NOMO-1 treated with DMSO at 0.1 percent for 48 hours (cell line): ENCODE data around the gene TGM2.

ENCODE experiments used
- DNase-seq: peaks from one replicate; lab custom pipeline; 2025; ENCODE audit not compliant: unreplicated experiment; lab: John Stamatoyannopoulos, UW

The TGM2 gene

DNA sequence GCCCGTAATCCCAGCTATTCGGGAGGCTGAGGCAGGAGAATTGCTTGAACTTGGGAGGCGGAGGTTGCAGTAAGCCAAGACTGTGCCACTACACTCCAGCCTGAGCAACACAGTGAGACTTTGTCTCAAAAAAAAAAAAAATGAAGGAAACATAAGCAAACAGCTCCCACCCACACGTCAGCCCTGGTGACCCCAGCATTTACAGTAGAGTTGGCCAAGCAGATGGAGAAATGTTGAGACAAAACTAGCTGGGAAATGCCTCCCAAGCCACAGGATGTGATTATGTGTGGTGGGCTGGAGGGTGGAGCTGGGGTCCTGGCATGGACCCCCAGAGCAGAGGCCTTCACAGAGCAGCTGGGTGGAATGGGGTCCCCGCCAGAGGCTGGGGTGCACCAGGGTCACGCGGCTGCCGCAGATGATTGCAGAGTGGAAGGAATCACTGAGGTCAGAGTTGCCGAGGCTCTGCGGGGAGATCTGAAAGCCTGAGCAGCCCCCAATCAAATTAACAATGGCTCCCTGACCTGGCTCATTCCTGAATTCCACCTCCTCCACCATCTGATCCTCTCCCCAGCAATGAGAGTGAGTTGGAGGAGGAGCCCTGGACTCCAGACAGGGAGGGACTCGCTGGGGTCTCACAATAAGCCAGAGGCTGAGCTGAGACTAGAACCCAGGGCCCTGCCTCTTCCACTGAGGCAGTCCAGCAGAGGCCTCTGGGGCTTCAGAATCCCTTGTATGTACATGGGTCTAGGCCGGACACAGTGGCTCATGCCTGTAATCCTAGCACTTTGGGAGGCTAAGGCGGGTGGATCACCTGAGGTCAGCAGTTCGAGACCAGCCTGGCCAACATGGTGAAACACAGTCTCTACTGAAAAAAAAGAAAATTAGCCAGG, 34.7 kb upstream of the TGM2 start:
- DNase-seq, result no peak

DNA sequence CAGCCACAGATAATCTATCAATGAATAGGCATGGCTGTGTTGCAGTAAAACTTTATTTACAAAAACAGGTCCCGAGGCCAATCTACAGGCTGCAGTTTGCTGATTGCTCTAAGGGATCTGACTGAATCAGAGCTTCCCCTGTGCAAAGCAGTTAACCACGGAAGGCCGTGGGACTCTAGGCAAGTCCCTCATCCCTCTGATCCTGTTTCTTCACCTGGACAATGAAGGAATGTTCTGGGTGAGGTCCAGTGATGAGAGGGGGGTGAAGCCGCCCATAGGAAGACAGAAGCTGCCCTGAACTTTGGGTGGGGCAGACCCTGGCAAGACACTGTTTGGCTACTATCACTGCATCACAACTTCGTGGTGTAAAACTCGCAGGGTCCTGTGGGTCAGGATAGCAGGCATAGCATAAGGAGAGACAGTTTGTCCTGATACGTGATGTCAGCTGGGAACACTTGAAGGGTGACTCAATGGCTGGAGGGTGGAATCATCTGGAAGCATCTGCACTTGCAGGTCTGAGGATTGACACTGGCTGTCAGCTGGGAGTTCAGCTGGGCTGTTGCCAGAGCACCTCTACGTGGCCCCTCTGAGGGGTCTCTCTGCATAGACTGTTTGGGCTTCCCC, 33.3 kb upstream of the TGM2 start:
- DNase-seq, result no peak

DNA sequence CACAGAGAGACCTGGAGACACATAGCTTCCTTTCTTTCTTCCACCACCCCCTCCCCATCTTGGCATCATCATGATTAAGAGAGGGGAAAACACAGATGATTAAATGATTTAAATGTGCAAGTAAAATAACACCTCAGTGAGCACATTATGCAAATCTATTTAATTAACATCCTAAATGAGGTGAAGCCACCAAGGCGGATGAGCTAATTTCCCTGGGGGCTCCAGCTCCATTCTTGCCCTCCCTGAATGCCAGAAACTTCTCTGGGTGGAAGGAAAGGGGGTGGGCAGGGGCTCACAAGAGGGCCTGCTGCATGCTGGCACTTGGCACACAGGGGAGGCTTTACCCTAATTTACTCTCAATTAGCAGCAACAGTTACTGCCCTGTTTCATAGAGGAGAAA, 32.5 kb upstream of the TGM2 start:
- DNase-seq, result no peak

DNA sequence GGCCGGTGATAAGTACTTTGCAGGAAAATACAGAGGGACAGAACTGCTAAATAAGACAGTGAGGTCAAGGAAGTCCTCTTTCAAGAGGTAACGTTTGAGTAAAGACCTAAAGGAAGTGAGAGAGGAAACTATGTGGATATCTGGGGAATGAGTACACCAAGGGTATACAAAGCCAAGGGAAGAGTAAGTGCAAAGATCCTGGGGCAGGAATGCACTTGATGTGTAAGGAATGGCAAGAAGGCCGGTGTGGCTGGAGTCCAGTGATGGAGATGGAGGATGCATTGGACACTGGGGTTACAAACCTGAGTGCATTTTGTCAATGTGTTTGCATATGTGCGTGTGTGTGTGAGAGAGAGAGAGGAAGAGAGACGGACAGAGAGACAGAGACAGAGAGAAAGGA, 32.1 kb upstream of the TGM2 start:
- DNase-seq, result no peak

DNA sequence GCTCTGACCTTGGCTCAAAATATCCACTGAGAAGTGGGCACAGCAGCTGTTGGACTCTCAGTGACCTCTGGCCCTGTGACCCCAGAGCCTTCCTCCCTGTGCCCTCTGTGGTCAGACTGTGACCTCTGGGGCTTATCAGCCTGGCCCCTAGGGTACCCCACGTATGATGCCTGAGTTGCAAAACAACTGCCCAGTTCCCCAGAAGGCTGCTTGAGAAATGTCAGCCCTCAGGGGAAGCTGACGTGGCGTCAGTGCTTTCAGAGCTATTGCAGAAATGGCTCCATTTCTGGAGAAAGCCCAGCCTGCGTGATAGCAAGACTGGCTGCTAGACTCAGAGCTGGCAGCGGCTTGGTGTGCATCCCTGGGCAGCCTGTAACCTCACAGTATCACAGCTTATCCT, 31.5 kb upstream of the TGM2 start:
- peak; percentile 89 for DNase-seq

DNA sequence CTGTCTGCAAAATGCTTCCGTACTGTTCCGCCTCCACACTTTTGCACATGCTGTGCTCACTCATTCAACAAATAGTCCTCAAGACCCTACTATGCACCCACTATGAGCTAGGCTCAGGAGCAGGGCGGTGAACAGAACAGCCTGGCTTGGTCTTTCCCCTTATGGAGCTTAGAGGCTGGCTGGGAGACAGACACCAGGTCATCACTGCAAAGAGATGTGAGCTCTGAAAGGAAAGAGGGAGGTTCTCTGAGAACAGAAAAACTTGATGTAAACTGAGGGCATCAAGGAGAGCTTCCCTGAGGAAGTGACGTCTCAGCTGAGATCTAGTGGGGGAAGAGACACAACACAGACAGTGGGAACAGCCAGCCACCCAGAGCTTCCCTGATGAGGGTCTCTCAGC, 31.0 kb upstream of the TGM2 start:
- peak; percentile 35 for DNase-seq

DNA sequence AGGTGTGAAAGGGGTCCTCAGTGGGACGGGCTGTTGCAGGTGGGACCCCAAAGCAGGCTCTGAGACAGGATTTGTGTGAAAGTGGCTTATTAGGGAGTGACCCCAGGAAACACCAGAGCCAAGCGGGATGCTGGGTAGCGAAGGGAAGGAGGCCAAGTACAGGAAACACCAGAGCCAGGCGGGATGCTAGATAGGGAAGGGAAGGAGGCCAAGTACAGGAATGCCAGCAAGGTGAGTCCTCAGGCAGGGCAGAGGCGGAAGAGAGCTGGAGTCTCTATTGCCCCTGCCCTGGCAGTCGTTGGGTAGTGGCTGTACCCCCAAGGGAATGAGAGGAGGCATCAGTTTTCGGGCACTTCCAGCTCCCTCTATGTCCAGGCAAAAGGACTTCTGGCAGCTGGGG, 30.5 kb upstream of the TGM2 start:
- DNase-seq, result no peak

DNA sequence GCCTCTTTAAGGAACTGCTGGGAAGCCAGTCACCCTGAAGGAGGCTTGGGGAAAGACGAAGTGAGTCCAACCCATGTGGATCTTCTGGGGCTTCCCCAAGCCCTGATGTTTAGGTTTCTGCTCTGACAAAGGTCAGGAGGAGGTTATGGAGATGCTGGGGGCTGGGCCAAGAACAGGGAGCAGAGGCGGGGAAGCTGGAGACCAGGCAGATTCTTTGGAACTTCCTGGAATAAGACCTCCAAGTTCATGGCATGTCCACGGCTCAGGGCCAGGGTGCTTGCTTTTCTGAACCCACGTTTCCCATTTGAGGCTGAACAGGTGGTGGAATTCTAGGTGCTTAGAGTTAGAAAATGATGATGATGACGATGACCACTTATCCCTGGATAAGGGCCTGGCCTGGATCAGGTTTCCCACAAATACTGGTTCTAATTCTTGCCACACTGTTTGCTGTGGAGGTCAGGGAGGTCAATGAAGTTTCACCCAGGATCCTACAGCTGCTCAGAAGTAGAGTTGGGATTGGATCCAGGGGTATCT, 30.0 kb upstream of the TGM2 start:
- DNase-seq, result no peak

DNA sequence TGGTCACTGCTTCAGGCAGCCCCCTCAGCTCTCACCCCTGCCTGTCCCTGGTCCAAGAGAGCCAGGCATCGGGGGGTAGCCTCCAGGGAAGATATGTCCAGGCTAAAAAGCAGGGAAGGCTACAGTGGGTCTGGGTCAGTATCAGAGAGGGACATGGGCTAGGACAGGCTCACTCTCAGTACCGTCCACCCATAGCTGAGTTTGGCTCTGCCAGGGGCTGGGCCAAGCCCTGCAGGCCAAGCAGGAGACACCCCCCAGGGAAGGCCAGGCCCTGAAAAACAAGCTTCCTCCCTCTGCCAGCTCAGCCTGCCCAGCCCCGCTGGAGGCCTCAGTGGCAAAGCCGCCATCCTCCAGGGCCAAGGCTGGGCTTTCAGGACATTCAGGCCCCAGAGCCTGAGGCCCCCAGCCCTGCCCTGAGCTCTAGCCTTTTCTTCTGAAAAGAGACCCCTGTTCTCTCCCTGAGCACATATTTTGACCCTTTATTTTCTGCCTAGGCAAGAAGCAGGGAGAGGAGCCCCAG, 28.6 kb upstream of the TGM2 start:
- DNase-seq, result no peak

DNA sequence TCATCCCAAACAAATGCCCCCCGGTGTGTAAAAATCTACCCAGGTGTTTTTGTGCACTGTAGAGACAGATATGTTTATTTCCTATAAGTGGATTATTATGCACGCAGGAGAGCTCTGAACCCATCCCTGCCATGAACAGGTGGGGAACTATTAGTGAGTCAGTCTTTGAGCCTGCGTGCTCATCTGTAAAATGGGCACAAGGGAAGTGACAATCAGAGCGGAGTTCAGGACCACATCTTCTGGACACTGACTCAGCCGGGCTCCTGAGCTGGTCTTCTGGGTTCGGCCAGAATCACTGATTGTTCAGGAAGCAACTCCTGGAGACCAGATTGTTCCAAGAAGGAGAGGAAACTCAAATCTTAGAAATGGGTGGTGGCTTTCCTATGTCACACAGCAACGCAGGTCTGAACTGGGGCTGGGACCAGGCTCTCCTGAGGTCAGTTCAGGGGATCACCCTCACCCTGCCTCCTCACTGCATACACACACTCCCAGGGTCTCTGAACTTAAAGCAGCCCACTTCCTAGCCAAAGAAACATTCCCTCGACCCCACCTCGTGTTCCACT, 27.3 kb upstream of the TGM2 start:
- no peak for DNase-seq

DNA sequence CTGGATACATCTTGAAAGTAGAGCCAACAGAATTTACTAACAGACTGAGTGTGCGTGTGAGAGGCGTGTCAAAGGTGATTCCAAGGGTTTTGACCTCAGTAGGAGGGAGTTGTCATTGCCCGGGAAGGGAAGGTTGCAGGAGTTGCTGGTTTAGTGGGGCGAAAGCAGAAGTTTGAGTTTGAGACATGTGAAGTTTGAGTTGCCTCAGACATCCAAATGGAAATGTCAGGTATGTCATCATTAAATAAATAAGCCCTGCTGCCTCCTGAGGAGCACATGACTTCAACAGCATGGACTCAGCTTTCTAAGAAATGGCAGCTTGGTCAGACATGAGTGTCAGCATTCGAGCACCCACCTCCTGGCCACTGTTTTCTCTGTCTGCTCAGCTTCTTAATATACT, 26.6 kb upstream of the TGM2 start:
- DNase-seq, result peak; percentile 16

DNA sequence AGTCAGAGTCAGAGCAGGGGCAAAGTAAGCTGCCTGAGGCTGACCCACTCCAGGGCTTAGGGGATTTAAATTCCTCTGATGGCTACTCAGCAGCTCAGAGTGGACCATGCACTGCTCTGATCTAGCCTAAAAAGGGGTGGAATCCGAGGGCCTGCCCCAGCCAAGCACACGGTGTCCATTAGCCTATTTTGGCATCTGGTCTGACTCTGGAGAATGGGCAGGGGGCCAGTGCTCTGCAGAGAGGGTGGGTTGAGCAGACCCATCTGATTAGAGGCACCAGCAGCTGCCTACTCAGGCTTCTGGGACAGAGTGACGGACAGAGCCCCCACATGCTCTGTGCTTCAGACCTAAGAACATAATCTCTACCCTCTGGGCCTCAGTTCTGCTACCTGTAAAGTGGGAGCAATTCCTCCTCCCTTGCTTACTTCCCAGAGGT, 25.9 kb upstream of the TGM2 start:
- no peak for DNase-seq

DNA sequence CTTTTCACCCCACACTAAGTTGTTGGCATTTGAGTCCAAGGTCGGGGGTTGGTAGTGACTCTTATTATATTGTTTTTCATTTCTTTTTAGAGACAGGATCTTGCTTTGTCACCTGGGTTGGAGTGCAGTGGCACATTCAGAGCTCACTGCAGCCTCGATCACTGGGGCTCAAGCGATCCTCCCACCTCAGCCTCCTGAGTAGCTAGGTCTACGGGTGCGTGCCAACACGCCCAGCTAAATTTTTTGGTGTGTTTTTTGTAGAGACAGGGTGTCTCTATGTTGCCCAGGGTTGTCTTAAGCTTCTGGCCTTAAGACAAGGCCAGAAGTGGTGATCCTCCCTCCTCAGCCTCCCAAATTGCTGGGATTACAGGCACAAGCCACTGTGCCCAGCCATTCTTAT, 25.1 kb upstream of the TGM2 start:
- no peak for DNase-seq

DNA sequence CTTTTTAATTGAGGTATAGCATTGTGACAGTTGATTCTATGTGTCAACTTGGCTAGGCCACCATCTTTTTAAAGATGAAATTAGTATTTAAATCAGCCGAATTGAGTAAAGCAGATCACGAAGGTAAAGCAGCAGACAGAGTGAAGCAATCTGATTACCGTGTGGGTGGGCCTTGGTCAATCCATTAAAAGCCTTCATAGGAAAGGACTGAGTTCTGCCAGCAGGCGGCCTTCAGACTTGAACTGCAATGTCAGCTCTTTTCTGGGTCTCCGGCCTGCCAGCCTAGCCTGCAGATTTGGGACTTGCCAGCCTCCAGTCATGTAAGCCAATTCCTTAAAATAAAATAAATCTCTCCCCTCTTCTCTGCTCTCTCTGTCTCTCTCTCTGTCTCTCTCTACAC, 22.4 kb upstream of the TGM2 start:
- peak; percentile 62 for DNase-seq

DNA sequence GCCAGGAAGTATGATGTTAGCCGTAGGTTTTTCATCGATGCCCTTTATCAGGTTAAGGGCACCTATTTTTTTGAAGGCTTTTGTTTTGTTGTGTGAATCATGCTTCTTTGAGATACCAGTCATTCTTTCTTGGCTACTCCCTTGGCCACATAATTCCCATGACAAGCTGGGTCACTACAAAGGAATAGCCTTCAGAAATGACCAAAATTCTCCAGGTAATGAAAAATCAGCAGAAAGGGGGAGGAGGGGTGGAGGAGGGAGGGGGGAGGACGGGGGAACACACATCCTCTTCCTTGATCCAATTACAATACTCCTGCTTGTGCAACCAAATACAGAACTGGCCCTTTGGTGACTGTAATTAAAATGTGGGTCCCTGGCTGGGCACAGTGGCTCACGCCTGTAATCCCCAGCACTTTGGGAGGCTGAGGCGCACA, 21.7 kb upstream of the TGM2 start:
- peak; percentile 13 for DNase-seq

DNA sequence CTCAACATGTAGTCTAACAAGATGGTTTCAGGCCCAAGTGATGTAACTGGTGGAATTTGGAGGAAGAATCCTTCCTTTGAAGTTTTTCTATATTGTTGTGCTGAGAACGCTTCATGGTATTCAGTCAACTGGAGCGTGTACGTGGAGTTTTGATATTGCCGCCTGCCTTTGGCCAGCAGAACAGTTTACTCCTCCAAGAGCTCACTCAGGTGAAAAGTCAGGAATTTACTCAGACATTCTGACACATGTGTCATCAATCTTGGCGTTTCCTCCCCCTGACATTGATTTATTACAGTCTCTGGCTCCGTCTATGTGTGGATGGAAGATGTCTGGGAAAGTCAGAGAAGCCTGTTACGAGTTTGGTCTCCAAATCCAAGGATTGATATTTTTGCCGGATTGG, 19.0 kb upstream of the TGM2 start:
- DNase-seq, result no peak

DNA sequence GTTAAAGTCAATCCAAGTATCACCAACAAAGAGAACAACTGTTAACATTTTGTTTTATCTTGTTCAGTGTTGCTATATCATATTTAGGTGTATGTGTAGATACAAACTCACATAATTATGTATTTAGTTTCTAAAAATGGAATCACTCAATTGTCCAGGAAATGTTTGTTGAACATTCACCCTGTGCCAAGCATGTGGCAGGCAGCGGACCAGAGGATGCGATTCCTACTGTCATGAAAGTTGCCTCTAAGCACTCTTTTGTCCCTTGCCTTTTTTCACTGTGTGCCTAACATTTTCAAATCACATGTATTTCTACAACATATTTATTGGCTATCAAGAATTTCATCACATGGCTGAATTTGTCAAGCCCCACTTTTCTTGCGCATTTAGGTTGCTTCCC, 16.9 kb upstream of the TGM2 start:
- DNase-seq, result no peak

DNA sequence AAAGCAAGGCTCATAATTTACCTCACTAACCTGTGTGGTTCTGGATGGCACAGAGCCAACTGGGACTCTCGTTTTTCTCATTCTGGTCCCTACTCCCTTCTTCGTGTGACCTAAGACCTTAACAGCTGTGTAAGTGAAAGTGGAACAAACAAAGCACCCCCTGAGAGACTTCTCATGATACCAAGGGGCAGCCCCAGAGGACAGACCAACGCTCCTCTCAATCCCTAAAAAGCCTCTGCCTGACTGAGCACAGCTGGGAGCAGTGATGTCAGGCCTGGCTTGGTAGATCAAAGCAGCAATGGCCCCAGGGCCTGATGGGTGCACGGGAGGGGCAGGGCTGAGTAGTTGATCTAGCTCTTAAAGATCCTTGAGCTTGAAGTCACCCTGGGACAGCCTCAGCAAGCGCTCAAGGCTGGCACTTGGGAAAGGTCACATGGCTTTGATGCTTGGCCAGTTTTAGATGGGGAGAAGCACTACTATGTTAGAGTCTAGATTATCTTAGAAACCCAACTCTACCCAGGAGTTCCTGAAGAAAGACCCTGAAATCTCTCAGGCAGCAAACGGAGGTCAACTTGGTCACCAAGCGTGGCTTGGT, 16.2 kb upstream of the TGM2 start:
- DNase-seq, result no peak

DNA sequence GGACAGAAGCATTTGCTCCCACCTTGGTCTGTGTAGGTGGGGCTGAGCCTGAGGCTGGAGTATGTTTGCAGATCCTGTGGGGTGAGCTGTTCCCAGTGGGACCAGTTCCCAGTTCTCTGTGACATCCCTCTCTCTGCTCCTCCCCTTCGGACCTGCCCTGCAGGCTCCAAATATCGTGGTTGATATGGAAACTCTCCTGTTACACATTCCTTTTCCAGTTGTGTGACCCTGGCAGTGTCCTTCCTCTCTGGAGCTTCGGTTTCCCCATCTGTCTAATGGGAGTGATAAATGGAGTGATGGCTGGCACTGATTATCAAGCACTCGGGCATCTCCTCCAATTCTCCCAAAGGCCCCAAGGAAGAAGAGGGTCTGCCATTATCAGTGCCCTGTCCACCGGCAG, 15.7 kb upstream of the TGM2 start:
- no peak for DNase-seq

DNA sequence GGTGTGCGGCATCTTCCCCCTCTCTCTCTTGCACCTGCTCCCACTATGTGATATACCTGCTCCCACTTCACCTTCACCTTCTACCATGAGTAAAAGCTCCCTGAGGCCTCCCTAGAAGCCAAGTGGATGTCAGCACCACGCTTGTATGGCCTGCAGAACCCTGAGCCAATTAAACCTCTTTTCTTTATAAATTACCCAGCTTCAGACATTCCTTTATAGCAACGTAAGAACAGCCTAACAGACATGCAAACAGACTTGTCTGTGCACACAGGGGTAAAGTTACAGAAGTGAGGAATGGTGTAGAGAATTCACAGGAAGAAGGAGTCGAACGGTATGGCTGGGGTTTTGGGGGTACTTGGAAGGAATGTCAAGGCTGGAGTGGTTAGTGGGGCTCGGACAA, 14.8 kb upstream of the TGM2 start:
- no peak for DNase-seq

DNA sequence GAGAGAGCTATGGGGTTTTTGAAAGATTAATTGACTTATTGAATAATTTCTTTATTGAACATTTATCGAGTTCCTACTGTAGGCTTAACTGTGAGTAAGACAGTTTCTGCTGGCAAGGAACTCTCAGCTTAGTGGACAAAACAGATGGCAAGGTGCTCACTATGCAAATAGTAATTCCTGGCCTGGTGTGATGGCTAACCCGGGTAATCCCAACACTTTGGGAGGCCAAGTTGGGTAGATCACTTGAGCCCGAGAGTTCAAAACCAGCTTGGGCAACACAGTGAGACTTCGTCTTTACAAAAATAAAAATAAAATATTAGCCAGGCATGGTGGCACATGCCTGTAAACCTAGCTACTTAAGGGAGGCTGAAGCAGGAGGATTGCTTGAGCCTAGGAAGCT, 13.5 kb upstream of the TGM2 start:
- no peak for DNase-seq
